VCaP (cell line): ENCODE measurements around the gene FBLN5.

Experiments
- H3K27ac ChIP-seq: fragments of 450-650 bp; 2 replicates; pipeline ENCODE4 v1.5.1; 2017
- CTCF ChIP-seq: fragments of 450-650 bp; conservative IDR thresholded peaks from 2 replicates; pipeline ENCODE4 v1.5.1; 2017; ENCODE audit warnings: mild to moderate bottlenecking, moderate library complexity

Gene FBLN5

GRCh38 chr14:91929700-91930099, 17.8 kb downstream of the FBLN5 start:
- no peak for TF ChIP-seq CTCF
- H3K27ac ChIP-seq = no peak overlapping the region

GRCh38 chr14:91927800-91928199, 19.7 kb downstream of the FBLN5 start:
- H3K27ac ChIP-seq = no peak overlapping the region
- no peak for TF ChIP-seq CTCF

- no peak for TF ChIP-seq CTCF
- no peak overlapping the region for H3K27ac ChIP-seq
These were observed 20.3 kb downstream of the FBLN5 start for GRCh38 chr14:91927191-91927590.

- H3K27ac ChIP-seq = no peak overlapping the region
- no peak for TF ChIP-seq CTCF
These were observed 21.2 kb downstream of the FBLN5 start for GRCh38 chr14:91926131-91926890.

- no peak for TF ChIP-seq CTCF
- no peak overlapping the region for H3K27ac ChIP-seq
These were observed 21.8 kb downstream of the FBLN5 start for GRCh38 chr14:91925727-91926121.

- no peak for TF ChIP-seq CTCF
- no peak overlapping the region for H3K27ac ChIP-seq
These were observed 22.3 kb downstream of the FBLN5 start for GRCh38 chr14:91925001-91925726.

GRCh38 chr14:91920526-91920925, 27.0 kb downstream of the FBLN5 start:
- no peak overlapping the region for H3K27ac ChIP-seq
- TF ChIP-seq CTCF = no peak
